A549 treated with AZD9567 at 1 μM for 4 hours (cell line): Measurements from ENCODE around the gene RPS6KB1. TPM values are rescaled to one million over a fixed set of nuclear protein-coding genes. Genes with fewer than 3 reads are reported as not detected.

Experiments
- total RNA-seq: library from RNA; stranded (reverse); fragments of 200-300 nt; extraction: Qiagen RNA extraction; gene quantifications from 5 replicates; pipeline ENCODE4 v1.2.3, GENCODE V29; 2022; ENCODE audit not compliant: insufficient read depth

Gene RPS6KB1
- 36.5 to 51.6 TPM (median 49.2 TPM) in 5 replicates for total RNA-seq

GRCh38 chr17:59892924-59893675 is at the start of gene RPS6KB1, which contains the start of gene TUBD1:
Gene RPS6KB1, plus strand, starts transcription at chr17:59893121. Its CDS starts 64 bp downstream, at chr17:59893185.
Gene TUBD1, minus strand, starts transcription at chr17:59892943. Its CDS starts 1,941 bp downstream, at chr17:59891002.

GRCh38 chr17:59964482-59965328 is 71.8 kb downstream of the RPS6KB1 start, which contains the start of gene RNFT1:
Gene RNFT1, minus strand, starts transcription at chr17:59964740. Its CDS starts 77 bp downstream, at chr17:59964663.

Other genes starting within 250 kb of the RPS6KB1 start
- 95.3 to 116 TPM (median 102 TPM) in 5 replicates for gene PTRH2, start 185.7 kb upstream of the RPS6KB1 start, total RNA-seq
- 144 to 239 TPM (median 176 TPM) in 5 replicates for gene VMP1, start 185.5 kb upstream of the RPS6KB1 start, total RNA-seq
- gene TUBD1, start 178 bp upstream of the RPS6KB1 start, total RNA-seq: 9.7 to 15.2 TPM (median 11.6 TPM) in 5 replicates
- gene RNFT1, start 71.6 kb downstream of the RPS6KB1 start, total RNA-seq: 12.0 to 15.0 TPM (median 13.6 TPM) in 5 replicates
- gene HEATR6, start 185.8 kb downstream of the RPS6KB1 start, total RNA-seq: 17.5 to 21.5 TPM (median 20.5 TPM) in 5 replicates